Measurements from ENCODE around the gene ZFP36.
"Not testable (repeated sequence)": the region's sequence is repeated elsewhere in the genome, so short reads cannot be mapped to it uniquely, and the experiment has no call there.

Gene ZFP36

DNA sequence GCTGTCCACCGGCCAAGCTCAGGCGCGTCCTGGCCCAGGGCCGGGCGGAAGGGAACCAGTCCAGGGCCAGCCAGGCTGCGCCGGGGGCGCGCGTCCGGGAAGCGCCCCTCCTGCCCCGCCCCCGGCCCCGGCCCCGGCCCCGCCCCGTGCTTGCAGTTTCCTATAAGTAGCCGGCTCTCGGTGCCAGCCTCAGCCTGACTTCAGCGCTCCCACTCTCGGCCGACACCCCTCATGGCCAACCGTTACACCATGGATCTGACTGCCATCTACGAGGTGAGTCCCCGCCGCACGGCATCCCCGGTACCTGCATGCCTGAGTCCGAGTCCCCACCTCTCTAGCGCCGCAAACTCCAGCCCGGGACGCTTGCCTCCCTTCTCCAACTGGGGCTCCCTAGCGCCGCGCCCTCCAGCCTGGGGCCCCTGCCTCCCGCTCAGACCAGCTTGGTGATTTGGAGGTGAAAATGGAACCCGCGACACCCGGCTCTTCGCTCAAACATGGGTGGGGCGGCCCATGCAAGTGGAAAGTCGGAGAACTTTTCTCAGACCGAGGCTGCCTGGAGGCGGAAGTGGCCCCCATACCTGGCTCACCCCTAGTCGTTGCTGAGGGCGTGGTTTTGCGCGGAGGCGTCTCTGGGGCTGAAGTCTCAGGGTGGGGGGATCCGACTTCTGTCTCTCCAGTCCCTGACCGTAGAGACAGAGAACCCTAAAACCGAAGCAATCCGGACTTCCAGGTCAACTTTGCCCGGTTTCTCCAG is at the start of gene ZFP36:
Gene ZFP36 (plus strand): TSS at position 192 of the 754 bp plus-strand sequence. CDS start 58 bp downstream, at position 250.
- no peak for DNase-seq

GRCh38 chr19:39359026-39359425 is 47.6 kb upstream of the ZFP36 start:
- no peak for DNase-seq

DNA sequence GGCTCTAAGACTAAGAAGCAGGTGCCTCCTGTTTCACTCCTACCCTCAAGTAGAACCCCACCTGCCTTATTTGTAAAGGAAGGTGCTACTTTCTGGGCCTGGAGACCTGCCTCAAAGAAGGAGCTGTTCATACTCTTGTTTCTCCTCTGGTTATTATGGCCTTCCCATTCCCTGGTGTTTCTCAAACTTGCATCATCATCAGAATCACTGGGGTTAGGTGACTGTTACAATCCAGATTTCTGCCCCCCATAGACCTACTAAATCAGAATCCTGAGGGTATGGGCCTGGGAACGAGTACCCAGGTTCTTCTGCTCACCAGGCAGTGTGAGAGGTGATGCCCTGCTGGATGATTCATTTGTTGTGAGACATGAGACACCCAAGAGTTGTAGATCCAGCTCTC is 46.0 kb upstream of the ZFP36 start:
- no peak for DNase-seq

DNA sequence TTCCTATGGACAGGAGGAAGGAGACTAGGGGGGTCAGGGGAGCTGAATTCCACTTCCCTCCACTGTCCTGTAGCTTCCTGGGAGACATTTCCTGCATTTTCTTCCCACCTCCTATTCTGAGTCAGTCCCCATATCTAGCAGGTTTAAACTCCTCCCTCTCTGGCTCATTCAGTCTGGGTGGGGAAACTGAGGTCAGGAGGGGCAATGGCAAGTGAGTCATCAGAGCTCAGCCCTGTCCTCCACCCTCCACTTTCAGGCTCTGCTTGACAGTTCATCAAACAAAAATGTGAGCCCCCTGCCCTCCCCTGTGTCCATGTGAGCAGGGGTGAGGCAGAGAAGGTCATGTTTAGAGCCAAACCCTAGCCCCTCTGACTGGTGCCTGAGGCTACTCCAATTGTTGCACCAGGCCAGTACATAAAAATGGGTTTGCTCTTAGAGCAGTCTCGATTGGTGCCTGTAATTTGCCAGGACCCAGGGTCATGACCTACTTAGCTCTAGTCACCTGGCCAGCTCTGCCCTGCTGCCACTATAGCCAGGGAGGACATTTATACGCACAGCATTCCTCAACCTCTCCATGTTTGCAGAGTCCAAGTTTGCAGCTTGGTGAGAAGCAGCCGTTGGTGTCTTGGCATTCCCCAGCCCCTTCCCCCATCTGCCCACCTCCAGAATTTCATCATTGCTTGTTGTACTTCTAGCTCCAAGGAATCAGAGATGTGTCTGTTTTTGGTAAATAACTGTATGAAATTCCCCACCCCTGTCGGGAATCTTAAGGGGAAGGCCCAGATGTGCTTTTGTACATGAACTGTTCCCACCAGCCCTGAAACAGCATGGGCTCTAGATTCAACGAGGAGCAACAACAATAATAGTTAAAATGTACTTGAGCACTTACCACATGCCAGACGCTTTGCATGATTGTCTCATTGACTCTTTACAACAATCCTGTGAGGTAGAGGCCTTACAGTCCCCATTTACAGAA is 43.7 kb upstream of the ZFP36 start:
- DNase-seq, result no peak

- DNase-seq, result no peak
These were observed 42.7 kb upstream of the ZFP36 start for GRCh38 chr19:39363901-39364457.

- DNase-seq, result no peak
These were observed 41.1 kb upstream of the ZFP36 start for GRCh38 chr19:39365531-39365930.

DNA sequence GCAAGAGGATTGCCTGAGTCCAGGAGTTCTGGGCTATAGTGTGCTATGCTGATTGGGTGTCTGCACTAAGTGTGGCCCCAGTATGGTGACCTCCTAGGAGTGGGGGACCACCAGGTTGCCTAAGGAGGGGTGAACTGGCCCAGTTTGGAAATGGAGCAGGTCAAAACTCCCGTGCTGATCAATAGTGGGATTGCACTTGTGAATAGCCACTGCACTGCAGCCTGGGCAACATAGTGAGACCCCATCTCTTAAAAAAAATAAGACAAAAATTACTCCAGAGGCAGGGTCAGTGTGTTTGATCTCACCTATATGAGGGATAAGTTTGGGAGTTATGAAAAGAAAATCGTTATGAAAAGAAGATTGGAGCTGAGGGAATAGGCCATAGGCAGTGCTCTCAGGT is 37.4 kb upstream of the ZFP36 start:
- DNase-seq, result no peak

DNA sequence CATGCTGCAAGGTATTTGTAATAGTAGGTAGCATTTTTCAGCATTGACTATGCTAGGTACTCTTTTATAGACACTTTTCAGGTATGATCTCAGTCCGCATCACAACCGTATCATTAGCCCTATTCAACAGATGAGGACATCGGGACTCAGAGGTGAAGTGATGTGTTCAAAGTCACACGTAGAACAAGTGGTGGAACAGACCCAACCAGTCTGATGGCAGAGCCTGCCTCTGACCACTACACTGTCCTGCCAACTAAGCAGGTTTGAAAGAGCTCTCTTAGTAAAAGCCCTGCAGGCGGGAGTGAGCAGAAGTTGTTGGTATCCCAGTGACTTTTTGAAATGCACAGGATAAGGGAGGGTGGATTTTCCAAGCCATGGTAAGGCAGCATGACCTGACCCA is 35.9 kb upstream of the ZFP36 start:
- no peak for DNase-seq

GRCh38 chr19:39372047-39372802 is 34.4 kb upstream of the ZFP36 start:
- no peak for DNase-seq

DNA sequence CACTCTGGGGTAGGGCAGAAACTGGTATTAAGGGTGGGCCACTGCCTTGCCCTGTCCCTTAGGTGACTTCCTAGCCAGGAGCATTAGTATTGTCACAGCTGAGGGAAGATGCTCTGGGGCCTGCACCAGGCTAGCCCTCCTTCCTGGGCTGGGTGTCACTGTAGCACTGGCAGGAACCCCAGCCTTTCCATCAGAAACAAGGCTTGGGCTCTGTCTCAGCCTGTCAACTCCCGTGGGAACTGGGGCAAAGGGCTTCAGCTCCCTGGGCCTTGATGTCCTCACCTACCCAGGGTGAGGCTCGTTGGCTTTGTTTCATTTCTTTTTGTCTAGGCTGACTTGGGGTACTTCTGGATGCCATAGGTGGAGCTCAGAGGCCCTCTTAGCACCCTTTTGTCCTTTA is 33.7 kb upstream of the ZFP36 start:
- DNase-seq, result no peak

GRCh38 chr19:39375929-39376328 is 30.7 kb upstream of the ZFP36 start:
- no peak for DNase-seq

- no peak for DNase-seq
These were observed 29.0 kb upstream of the ZFP36 start for GRCh38 chr19:39377373-39378362.

GRCh38 chr19:39379366-39379765 is 27.3 kb upstream of the ZFP36 start:
- DNase-seq, result not testable (repeated sequence)

GRCh38 chr19:39379865-39380396 is 26.7 kb upstream of the ZFP36 start:
- no peak for DNase-seq

- no peak for DNase-seq
These were observed 25.8 kb upstream of the ZFP36 start for GRCh38 chr19:39380521-39381502.

DNA sequence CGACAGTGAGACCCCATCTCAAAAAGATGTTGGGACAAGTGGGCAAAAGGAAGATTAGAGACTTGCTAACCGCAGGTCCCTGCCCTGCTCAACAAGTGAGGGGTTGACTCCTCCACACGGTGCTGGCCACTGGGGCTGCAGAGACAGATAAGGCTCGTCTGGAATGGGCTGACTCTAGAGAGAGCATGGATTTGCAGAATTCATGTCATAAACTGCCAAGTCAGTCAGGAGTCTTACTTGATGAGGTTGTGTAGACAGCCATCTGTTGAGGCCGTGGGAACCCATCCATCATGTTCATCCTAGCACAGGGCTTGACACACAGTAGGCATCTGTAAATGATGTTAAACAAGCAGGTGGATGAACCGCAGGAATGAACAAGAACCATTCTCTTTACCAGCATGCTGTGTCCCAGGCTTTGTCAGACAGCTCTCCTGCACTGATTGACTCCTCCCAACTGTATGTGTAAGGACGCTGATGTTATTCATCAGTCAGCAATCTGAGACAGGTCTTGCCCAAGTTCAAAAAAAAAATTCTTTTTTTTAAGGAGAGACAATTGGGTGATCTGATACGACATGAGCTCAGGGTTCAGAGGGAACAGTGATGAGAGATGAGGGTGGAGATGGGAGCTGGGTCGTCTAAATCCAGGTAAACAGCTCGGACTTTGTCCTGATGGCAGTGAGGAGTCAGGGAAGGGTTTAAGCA is 24.6 kb upstream of the ZFP36 start:
- no peak for DNase-seq

GRCh38 chr19:39382991-39383828 is 23.4 kb upstream of the ZFP36 start:
- DNase-seq, result no peak

GRCh38 chr19:39384839-39385568 is 21.6 kb upstream of the ZFP36 start:
- DNase-seq, result no peak
